ENCODE measurements around the gene RHEBL1.
"Not testable (repeated sequence)": the region's sequence is repeated elsewhere in the genome, so short reads cannot be mapped to it uniquely, and the experiment has no call there.

RHEBL1 gene

DNA sequence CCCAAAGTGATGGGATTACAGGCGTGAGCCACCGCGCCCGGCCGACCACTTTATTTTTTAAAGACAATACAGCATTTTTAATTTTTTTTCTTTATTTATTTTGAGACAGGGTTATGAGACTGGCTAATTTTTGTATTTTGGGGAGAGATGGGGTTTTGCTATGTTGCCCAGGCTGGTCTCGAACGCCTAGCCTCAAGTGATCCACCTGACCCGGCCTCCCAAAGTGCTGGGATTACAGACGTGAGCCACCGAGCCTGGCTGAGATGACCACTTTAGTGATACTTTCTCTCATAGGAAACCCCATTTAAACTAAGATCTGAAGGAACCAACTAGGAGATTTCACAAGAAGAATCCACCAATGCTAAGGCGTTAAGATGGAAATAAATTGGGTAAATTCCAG lies 1.2 kb upstream of the RHEBL1 start:
- Histone ChIP-seq H3K36me3 (replicated peaks) (no peaks in the 10 kb centered on the region), H3K4me1 (peaks cover 8% of the 10 kb centered on the region), H3K27me3 (ENCODE audit: low read depth) (no peaks in the 10 kb centered on the region), H3K9me3 (no peaks in the 10 kb centered on the region), H3K4me3 (no peak overlapping the region)
- DNase-seq (ENCODE audit: low spot score in 2 of 2) = no peak
- in situ Hi-C loops (cut with MboI; ENCODE audit: low sequenced_read_pairs) = no loop called here

DNA sequence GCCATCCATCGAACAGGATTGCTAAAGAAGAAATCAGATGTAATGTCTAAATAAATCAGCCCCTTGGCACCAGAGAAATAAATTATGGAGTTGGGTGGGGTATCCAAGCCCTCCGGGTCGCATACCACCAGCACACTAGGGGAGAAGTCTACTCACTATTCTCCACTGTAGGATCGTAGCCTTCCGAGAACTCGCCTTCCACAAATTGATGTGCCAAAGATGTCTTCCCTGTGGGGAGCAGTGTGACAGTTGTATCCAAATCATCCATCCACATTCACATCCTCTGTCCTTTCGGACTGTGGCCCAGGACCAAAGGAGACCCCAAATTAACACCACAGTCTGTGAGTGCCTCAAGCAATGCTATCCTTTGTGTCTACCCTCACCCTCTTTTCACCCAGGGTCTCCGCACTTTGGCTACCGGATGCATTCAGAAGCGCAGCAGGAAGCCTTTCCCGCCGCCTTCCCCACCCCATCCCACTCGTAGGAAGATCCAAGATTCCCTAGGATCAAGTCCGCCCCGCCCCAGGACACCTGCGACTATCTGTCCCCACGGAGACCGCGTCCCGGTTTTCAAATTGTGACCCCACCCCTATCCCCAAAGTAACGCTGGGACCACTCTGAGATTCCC lies 786 bp downstream of the RHEBL1 start:
- H3K36me3 ChIP-seq (replicated peaks) = no peaks in the 10 kb centered on the region
- no peaks in the 10 kb centered on the region for H3K27me3 ChIP-seq (ENCODE audit: low read depth)
- peak in 1 of 2 experiments; percentile 48 for DNase-seq (ENCODE audit: low spot score in 2 of 2)
- peak overlapping the region; percentile 79 for H3K4me3 ChIP-seq
- in situ Hi-C loops (cut with MboI; ENCODE audit: low sequenced_read_pairs) = no loop called here
- no peaks in the 10 kb centered on the region for H3K9me3 ChIP-seq
- peaks cover 8% of the 10 kb centered on the region for H3K4me1 ChIP-seq

- no peaks in the 10 kb centered on the region for H3K36me3 ChIP-seq (replicated peaks)
- DNase-seq (ENCODE audit: low spot score in 2 of 2) = no peak
- no peaks in the 10 kb centered on the region for H3K9me3 ChIP-seq
- no peaks in the 10 kb centered on the region for H3K27me3 ChIP-seq (ENCODE audit: low read depth)
- peaks cover 15% of the 10 kb centered on the region for H3K4me1 ChIP-seq
- in situ Hi-C loops (cut with MboI; ENCODE audit: low sequenced_read_pairs) = no loop called here
- H3K4me3 ChIP-seq = no peak overlapping the region
These were observed 3.7 kb downstream of the RHEBL1 start for GRCh38 chr12:49066120-49066519.

DNA sequence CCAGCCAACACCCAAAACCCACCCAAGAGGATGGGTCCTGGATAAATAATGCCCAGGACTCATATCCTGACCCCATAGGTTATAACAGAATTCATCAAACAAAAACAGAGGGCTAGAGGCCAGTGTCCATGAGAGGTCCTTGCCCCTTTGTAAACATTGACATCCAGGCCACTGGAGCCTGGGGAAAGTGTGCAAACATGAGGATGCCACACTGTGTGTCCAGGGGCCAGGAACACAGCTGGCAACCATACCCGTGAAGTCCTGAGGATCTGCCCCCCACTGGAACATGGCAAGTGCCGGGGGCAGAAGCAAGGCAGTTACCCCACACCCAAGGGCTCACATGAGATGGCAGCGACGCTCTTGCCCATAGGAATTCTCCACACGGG lies 5.0 kb downstream of the RHEBL1 start:
- Histone ChIP-seq H3K36me3 (replicated peaks) (no peaks in the 10 kb centered on the region; the same call in 1 of the 2 replicates), H3K9me3 (no peaks in the 10 kb centered on the region), H3K27me3 (ENCODE audit: low read depth) (no peaks in the 10 kb centered on the region), H3K4me3 (no peak overlapping the region), H3K4me1 (peaks cover 11% of the 10 kb centered on the region)
- in situ Hi-C loops (cut with MboI; ENCODE audit: low sequenced_read_pairs) = no loop called here
- no peak for DNase-seq (ENCODE audit: low spot score in 2 of 2)

- H3K27me3 ChIP-seq (ENCODE audit: low read depth); H3K9me3 ChIP-seq; DNase-seq (ENCODE audit: low spot score in 2 of 2); in situ Hi-C loops (cut with MboI; ENCODE audit: low sequenced_read_pairs); H3K36me3 ChIP-seq (replicated peaks); H3K4me3 ChIP-seq: not testable (repeated sequence)
- H3K4me1 ChIP-seq = peaks cover 13% of the 10 kb centered on the region
These were observed 7.9 kb downstream of the RHEBL1 start for GRCh38 chr12:49061916-49062315.

DNA sequence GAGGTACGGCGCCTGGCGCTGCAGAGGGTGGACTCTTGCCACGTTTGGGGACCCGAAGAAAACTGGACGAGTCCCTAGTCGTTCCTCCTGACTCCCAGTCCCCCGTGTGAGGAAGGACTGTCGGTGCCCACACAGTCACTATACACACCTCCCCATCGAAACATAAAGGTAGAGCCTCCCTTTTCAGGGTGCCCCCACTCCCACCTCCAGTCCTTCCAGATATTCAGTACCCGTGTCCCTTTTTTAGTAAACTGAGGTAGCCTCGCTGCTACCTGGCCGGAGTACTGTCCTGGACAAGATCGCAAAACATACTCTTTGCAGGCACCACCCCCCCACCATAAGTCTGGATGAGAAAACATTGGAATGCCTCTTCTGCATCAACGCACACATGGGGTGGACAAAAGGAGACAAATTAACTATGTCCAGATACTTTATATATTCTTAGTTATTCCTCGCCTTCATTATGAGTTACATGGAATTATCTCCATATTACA lies 8.6 kb downstream of the RHEBL1 start:
- H3K9me3 ChIP-seq = no peaks in the 10 kb centered on the region
- H3K4me1 ChIP-seq = peaks cover 18% of the 10 kb centered on the region
- H3K36me3 ChIP-seq (replicated peaks) = no peaks in the 10 kb centered on the region; the same call in 1 of the 2 replicates
- H3K27me3 ChIP-seq (ENCODE audit: low read depth) = no peaks in the 10 kb centered on the region
- in situ Hi-C loops (cut with MboI; ENCODE audit: low sequenced_read_pairs) = no loop called here
- DNase-seq (ENCODE audit: low spot score in 2 of 2) = no peak
- H3K4me3 ChIP-seq = peak overlapping the region; percentile 91

GRCh38 chr12:49060237-49061156 lies 9.3 kb downstream of the RHEBL1 start, which contains the start of gene KMT2D:
Gene KMT2D, minus strand, starts transcription at chr12:49060794. Its CDS starts 5,470 bp downstream, at chr12:49055324.
- H3K36me3 ChIP-seq (replicated peaks) = peaks cover 2% of the 10 kb centered on the region; the same call in 1 of the 2 replicates
- H3K27me3 ChIP-seq (ENCODE audit: low read depth) = no peaks in the 10 kb centered on the region
- in situ Hi-C loops (cut with MboI; ENCODE audit: low sequenced_read_pairs) = no loop called here
- DNase-seq (ENCODE audit: low spot score in 2 of 2) = peak; percentile 90 to 94
- H3K4me1 ChIP-seq = peaks cover 18% of the 10 kb centered on the region
- H3K4me3 ChIP-seq = peak within 1 kb of the TSS; percentile 91
- no peaks in the 10 kb centered on the region for H3K9me3 ChIP-seq

DNA sequence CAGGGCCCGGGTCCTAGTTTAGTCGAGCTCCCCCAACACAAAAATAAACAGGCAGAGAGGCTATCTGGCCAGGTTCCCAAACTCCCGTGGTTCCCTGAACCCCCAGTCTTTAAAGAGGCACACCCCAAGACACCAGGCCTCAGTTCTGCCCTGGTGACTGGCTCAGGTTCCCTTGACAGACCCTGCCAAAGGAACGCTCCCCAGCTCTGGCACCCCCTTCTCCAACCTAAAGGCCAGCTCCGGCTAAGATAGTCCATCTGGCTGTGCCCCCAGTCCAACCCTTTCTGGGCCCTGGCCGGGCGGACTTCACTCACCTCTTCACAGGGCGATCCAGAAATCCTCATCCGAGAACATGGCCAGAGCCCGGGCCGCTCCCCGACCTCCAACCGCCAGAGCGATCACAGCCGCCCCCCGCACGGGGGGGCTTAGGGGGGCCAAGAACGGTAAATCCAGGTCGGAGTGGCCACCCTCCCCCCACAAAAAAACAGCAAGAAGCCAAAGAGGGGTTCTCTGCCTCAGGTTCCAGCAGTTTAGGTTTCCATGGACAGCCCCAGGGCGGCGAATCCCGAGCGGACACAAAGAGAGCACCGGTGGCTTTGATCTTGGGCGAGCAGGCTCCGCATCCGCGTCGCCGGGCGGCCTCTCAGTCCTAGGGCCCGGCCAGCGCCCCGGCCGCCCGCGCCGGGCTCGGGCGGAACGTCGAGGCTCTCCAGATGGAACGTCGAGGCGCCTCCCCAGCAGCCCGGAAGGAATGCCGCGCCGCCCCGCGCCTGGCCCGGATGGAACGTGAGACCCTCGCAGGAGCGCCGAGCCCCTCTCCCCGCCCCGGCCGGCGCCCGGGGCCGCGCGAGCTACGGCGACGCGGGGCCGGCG lies 10.2 kb downstream of the RHEBL1 start:
- H3K27me3 ChIP-seq (ENCODE audit: low read depth) = no peaks in the 10 kb centered on the region
- no peaks in the 10 kb centered on the region for H3K9me3 ChIP-seq
- H3K4me3 ChIP-seq = peak overlapping the region; percentile 91
- peaks cover 11% of the 10 kb centered on the region for H3K36me3 ChIP-seq (replicated peaks)
- peaks cover 18% of the 10 kb centered on the region for H3K4me1 ChIP-seq
- DNase-seq (ENCODE audit: low spot score in 2 of 2) = peak in 1 of 2 experiments; percentile 39
- in situ Hi-C loops (cut with MboI; ENCODE audit: low sequenced_read_pairs) = no loop called here

GRCh38 chr12:49059045-49059298 lies 10.8 kb downstream of the RHEBL1 start:
- no peak for DNase-seq (ENCODE audit: low spot score in 2 of 2)
- in situ Hi-C loops (cut with MboI; ENCODE audit: low sequenced_read_pairs) = no loop called here
- Histone ChIP-seq H3K9me3 (no peaks in the 10 kb centered on the region), H3K36me3 (replicated peaks) (peaks cover 17% of the 10 kb centered on the region), H3K27me3 (ENCODE audit: low read depth) (no peaks in the 10 kb centered on the region), H3K4me1 (peaks cover 18% of the 10 kb centered on the region), H3K4me3 (peak overlapping the region; percentile 91)

DNA sequence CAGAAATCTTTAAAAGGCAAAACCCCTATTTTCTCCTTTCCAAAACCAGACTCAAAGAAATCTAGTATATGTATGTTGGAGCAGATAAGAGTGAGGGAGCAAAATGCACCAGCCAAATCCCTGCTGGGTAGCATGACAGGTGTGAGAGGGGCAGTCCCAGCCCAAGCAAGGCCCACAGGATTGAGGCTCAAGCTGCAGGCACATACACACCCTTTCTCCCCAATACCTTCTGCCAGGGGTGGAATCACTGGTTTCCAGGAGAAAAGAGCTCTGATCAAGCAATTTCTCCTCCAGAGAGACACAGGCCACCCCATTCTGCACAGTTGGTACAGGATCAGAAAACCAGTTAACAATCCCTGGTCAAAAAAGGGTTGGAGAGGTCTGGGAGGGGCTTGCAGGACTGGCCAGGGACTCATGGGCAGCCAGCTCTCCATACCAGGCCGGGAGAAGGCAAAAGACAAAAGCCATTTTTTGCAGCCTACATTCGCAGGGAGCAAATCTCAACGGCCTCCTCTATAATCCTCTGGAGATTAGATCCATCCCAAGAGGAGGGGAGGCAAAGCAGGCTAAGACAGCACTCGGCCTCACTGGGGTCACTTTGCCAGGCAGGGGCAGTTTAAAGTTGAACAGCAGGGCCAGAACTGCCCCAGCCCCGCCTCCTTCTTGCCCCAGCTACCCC lies 11.3 kb downstream of the RHEBL1 start:
- Histone ChIP-seq H3K27me3 (ENCODE audit: low read depth) (no peaks in the 10 kb centered on the region), H3K4me3 (peak overlapping the region; percentile 91), H3K36me3 (replicated peaks) (peaks cover 22% of the 10 kb centered on the region), H3K4me1 (peaks cover 15% of the 10 kb centered on the region), H3K9me3 (no peaks in the 10 kb centered on the region)
- in situ Hi-C loops (cut with MboI; ENCODE audit: low sequenced_read_pairs) = no loop called here
- no peak for DNase-seq (ENCODE audit: low spot score in 2 of 2)

DNA sequence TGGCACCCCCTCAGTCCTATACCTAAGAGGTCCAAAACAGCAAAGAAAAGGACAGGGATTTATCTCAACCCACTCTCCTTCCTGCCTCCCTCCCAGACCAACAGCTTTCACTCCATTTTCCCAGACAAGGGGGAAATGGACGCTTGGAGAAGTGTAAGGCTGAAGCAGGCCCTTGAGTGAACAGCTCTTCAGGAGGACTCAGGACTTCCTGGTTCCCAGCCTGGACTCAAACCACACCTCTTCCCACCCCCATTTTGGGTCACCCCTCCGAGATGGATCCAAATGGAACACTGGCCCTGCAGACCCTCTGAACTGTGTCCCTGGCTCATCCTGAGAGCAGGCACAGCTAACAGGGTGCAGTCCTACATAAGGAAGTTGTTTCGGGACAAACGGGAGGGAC lies 11.9 kb downstream of the RHEBL1 start:
- Histone ChIP-seq H3K36me3 (replicated peaks) (peaks cover 28% of the 10 kb centered on the region), H3K9me3 (no peaks in the 10 kb centered on the region), H3K4me3 (peak overlapping the region; percentile 91), H3K27me3 (ENCODE audit: low read depth) (no peaks in the 10 kb centered on the region), H3K4me1 (peaks cover 15% of the 10 kb centered on the region)
- in situ Hi-C loops (cut with MboI; ENCODE audit: low sequenced_read_pairs) = no loop called here
- no peak for DNase-seq (ENCODE audit: low spot score in 2 of 2)

DNA sequence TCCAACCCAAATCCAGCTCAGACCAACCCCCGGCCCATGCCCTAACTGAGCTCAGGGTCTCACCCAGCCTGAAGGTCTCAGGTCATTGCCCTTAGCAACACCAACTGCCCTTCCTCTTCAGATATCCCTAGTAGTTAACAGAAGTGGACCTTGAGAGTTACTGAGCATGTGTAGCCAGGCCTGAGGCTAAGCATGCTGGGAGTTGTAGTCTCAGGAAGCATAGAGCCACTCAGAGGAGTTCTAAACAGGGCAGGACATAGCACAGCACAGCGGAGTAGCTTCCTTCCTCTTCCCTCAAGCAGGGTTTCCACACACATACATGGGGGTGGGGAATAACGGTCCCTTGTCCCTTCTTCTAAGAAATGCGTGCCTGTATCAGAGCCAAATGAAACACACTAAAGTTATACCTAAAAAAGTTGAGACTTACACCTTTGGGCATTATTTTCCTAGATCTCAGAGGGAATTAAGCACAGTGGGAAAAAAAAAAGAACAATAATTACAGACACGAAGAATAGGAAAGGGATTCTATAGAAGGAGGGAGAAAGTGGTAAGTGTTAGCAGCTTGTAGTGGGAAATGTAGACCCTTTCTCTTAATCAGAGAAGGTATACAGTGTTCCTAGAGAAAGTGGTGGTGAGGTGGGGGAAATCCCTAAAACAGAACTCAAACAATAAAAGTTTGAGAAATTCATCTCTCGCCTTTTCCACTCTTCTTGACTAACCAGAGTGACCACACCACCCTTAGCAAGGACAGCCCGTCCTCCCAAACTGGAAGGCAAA lies 13.6 kb downstream of the RHEBL1 start:
- peak overlapping the region; percentile 91 for H3K4me3 ChIP-seq
- DNase-seq (ENCODE audit: low spot score in 2 of 2) = peak; percentile 65 to 68
- peaks cover 45% of the 10 kb centered on the region for H3K36me3 ChIP-seq (replicated peaks)
- peaks cover 11% of the 10 kb centered on the region; the same call in 1 of the 2 replicates for H3K4me1 ChIP-seq
- in situ Hi-C loops (cut with MboI; ENCODE audit: low sequenced_read_pairs) = no loop called here
- H3K27me3 ChIP-seq (ENCODE audit: low read depth) = no peaks in the 10 kb centered on the region
- H3K9me3 ChIP-seq = no peaks in the 10 kb centered on the region
